Neural progenitor cell (in vitro differentiated cells): ENCODE data around the gene SPAG16.

Experiments
- CTCF ChIP-seq: fragments of 200-600 bp; sonication (generic); IDR thresholded peaks from 2 replicates; pipeline ENCODE4 v1.5.1; 2017; ENCODE audit warnings: antibody characterized with exemption, mild to moderate bottlenecking
- EZH2 ChIP-seq: fragments of 200-600 bp; sonication (generic); IDR thresholded peaks from 2 replicates; pipeline ENCODE4 v1.6.1; 2017; ENCODE audit warnings: antibody characterized with exemption, mild to moderate bottlenecking, moderate library complexity
- EZH2phosphoT487 ChIP-seq: fragments of 200-600 bp; sonication (generic); IDR thresholded peaks from 2 replicates; pipeline ENCODE4 v1.6.1; 2017; ENCODE audit warnings: antibody characterized with exemption

- TF ChIP-seq CTCF (no peak), EZH2phosphoT487 (no peak), EZH2 (no peak)
Observed at GRCh38 chr2:213863541-213863940, 579.3 kb downstream of the SPAG16 start.
